GM19372 (cell line): Measurements from ENCODE around the gene PHOX2B.

ENCODE experiments used
- ATAC-seq: cut with Tn5 transposase; IDR thresholded peaks from one replicate; pipeline ENCODE4 v1.9.1; 2021; ENCODE audit warnings: mild to moderate bottlenecking, low read depth, moderate library complexity; ENCODE audit not compliant: unreplicated experiment

Gene PHOX2B

GRCh38 chr4:41748571-41749475 is at the start of gene PHOX2B:
PHOX2B (minus strand) TSS chr4:41748725; CDS start chr4:41748610, 115 bp downstream.
- no peak for ATAC-seq

DNA sequence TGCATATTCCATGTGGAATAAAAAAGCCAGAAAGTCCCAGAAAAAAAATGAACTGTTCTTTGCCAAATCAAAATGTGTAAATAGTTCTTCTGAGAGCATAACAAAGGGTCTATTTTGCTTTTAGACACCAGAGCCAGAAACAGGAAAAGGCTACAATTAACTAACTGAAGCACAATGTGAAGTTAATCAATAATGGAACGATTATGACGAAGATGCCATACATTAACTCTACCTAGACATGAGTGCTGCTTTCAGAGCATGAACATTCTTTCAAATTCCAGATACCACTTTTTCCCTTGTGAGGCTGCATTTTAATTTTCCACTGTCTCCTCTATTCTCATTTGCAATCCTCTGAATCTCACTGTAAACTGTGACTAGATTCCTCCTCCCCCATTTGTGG is 48.7 kb upstream of the PHOX2B start:
- no peak for ATAC-seq

DNA sequence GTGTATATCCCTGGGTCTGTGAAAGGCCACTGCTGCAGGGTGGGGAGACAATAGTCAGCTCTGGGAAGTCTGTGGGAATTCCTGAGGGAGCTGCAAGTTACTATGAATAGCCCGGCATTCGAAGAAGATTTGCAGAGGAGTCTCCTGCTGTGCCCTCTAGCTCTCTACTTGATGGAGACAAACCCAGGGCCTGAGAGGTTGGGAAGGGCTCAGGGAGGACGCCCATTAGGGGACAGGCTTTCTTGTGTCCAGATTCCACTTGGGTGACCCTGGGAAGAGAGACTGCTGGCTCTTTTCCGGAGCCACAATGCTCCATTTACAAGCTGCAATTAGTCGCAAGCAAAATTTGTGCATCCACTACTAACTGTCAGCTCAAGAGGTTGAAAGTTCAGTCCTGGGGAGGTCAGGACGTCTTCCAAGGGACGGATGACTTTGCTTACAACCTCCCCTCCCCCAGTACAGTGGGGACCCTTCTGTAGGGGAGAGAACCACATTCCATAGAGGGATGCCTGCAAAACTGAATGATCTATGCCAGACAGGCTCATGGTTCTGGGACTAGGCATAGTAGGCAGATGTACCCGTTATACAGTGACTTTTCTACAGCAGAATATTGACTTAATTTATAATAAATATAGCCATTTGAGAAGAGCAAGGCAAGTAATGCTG is 48.2 kb upstream of the PHOX2B start:
- ATAC-seq: no peak

- no peak for ATAC-seq
Measured at GRCh38 chr4:41795796-41796385, 47.4 kb upstream of the PHOX2B start.

DNA sequence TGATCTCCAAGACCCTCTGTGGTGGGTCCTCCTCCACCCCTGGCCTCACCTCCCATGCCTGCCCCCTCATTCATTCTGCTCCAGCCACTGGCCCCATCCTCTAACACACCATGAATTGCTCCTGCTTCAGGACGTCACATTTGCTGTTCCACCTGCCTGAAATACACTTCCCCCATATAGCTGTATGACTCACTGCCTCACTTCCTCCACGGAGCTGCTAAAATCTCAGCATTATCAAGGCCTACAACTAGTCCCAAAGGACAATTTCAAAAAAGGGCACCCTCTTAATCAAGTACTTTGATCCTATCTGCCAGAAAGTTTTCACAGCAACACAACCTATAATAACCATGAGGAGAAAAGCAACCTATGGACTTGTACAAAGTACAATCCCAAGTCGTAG is 43.6 kb upstream of the PHOX2B start:
- ATAC-seq: no peak

- ATAC-seq: no peak
Measured at GRCh38 chr4:41791557-41791956, 43.0 kb upstream of the PHOX2B start.

DNA sequence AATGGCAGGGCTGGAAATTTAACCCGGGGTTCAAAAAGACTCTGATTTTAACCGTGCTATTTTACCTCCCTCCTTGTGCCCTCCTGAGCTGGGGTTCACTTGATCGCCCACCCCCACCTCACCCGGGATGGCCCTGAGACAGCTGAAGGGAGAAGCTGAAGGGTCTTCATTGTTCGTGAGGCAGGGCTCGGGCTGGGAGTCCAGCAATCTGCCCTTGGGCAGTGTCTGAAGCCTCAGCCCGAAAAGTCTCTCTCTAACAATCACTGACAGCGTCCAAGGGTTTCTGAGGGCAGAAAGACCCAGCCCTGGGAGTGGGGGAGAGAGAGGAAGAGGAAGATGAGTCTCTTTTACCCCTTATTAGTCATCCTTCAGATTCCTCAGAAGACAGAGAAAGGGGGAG is 39.4 kb upstream of the PHOX2B start:
- ATAC-seq: no peak

DNA sequence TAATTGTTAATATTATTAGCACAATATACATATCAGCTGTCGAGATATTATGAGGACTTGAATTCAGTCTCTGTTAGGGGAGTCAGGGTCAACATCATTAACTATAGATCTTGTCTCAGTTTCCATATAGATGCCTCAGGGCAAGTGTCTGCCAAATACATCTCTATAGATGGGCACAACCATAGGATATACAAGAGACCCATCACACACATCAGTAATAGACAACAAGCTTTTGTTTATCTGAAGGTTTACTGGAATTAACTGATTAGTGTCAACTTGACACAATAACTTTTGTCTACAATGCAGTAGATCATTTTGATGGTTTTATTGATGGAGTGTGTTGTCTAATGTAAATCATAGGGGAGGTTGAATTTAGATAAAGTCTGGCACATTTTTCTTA is 37.1 kb upstream of the PHOX2B start:
- no peak for ATAC-seq

GRCh38 chr4:41784191-41784979 is 35.9 kb upstream of the PHOX2B start:
- no peak for ATAC-seq

DNA sequence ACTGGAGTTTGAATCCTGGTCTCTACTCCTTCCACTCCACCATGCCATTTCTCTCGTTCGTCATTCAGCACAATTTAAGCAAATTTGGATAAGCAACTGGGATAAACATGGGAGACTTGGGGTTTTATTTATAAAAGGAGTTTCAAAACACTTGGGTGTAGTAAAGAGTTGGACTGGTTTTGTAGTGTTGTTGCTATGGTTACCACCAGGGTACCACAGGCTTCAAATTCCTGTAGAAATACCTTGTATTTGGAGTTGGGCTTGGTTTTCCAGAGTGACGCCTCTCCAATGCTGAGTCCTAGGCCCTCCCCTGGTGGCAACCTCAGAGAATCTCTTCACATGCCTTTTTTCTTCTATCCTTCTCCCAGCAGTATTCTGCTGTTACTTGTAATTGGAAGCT is 27.9 kb upstream of the PHOX2B start:
- ATAC-seq: no peak

GRCh38 chr4:41763729-41764128 is 15.2 kb upstream of the PHOX2B start:
- no peak for ATAC-seq

- no peak for ATAC-seq
Measured at GRCh38 chr4:41758884-41759283, 10.4 kb upstream of the PHOX2B start.

- no peak for ATAC-seq
Measured at GRCh38 chr4:41757521-41758156, 9.1 kb upstream of the PHOX2B start.

- ATAC-seq: no peak
Measured at GRCh38 chr4:41753942-41754341, 5.4 kb upstream of the PHOX2B start.

GRCh38 chr4:41752081-41752836 is 3.7 kb upstream of the PHOX2B start:
- no peak for ATAC-seq

- no peak for ATAC-seq
Measured at GRCh38 chr4:41751449-41752061, 3.0 kb upstream of the PHOX2B start.

DNA sequence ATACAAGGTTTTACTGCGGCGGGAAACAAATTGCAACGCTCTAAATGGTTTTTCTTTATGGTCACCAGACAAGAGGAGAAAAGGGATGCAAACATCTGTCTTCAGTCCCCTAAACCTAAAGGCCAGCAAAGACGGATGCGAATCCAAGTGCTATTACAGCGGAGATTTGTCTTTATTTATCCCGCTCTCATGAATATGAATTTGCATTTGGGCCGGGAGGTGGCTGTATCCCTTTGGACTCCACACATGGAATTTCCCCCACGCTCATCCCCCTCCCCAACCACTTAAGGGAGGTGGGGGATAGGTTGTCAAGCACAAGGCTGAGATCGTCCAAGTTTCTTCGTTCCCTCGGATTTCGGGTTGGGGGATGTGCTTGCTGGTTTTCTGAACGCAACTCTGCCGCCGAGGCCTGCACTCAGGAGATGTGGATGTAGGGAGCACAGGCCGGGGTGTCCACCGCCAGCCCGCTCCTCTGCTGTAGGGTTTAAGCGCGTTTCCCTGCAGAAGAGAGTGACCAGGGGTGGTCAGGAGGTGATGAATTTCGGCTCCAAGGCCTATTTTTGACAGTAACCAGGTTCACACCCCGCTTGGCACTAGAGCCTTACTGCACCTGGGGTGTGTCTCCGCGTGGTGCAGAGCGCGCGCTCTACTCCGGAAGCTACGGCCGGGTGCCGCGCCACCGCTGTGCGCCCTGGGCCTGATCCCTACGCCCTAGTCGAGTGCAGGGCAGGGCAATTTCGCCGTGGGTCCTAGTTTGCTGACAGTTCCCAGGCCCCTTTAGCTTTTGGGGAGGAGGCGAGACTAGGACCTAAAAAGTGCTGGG is 2.3 kb upstream of the PHOX2B start:
- no peak for ATAC-seq

DNA sequence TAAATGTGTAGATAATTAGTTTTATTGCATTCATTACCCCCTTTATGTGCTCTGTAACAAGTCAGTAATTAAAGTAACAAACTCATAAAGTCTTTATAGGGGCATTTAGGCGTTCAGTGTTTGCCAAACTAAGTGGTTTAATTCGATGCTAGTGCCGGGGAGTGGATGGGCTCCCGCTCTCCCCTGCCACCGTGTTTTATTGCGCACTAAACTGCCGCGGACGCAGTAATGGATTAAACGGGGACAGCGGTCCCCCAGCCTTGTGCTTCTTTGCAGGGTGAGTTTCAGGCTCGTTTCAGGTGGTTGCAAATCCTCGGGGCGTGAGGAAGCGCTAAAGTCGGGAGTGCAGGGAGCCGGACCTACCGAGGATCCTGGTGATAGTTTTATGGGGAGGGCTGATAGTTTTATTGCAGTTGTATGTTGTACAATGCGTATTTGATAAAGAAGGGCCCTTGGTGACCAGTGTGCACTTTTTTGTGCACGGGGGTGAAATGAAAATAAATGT is 1.6 kb upstream of the PHOX2B start:
- ATAC-seq: no peak
